ENCODE results near the gene NRG2.

NRG2 gene

DNA sequence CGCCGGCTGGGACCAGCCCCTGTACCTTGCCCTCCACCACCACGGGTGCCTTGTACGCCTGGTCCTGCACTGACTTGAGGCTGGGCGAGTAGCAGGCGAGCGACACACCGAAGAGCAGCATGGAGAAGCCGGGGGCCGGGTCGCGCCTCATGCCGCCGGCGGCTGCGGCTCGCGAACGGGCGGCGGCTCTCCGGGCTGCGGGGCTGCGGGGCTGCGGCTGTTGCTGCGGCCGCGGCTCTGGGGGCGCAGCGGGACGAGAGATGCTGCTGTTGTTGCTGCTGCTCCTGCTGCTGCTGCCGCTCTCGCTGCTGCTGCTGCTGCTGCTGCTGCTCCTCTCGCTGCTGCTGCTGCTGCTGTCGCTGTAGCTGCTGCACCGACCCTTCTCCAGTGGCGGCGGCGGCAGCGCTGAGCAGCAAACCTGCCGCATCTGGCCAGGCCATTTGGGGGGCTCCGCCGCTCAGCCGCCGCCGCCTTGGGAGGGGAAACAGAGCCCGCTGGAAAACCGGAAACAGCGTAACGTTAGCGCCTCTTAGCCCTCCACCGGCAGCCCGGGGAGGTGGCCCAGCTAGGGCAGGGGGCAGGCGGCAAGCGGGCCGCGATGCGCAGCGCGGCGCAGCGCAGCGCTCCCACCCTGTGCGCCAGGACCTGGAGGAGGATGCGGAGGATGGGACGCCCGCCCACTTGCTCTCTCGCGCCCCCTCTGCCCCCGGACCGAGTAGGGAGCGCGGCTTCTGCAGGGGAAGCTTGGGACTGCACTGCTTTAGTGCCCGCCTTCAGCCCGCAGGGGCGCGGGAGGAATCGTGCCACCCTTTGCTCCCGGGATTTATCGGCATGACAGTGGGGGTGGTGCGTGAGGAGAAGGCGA is at the start of gene NRG2:
TSS of gene NRG2 (minus strand) at position 657 of the 865 bp plus-strand sequence.
- peak; percentile 7 to 11 for DNase-seq (ENCODE audit: low read depth in 2 of 2)

DNA sequence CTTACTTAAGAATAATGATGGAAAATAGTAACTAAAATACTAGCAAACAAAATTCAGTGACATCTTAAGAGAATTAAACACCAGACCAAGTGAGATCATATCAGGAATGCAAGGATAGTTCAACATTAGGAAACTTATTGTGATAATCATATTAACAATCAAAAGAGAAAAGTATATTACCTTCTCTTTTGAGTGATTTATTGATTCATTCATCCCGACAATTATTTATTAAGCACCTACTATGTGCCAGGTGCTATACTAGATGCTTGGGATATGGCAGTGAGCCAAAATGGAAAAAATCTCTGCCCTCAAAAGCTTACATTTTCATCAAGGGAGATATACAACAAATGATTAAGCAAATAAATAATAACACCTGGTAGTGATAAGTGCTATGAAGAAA is 47.2 kb upstream of the NRG2 start:
- no peak for DNase-seq (ENCODE audit: low read depth in 2 of 2)

DNA sequence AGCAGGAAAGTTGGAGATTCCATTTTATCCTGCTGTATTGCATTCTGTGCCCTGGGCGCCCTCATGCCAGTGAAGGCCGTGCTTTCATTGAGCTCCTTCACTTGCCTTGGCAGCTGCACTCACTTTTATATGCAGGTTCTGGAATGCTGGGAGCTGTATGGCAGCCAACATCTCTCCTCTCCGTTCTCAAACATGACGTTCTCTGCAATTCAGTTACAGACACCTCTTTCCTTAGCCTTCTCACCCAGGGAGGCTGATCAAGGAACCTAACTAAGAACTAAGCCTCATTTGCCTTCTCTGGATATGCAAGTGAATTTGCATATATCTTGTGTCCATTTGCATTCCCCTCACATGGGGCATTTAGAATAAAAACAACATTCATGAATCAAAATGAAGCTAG is 41.4 kb upstream of the NRG2 start:
- no peak for DNase-seq (ENCODE audit: low read depth in 2 of 2)

DNA sequence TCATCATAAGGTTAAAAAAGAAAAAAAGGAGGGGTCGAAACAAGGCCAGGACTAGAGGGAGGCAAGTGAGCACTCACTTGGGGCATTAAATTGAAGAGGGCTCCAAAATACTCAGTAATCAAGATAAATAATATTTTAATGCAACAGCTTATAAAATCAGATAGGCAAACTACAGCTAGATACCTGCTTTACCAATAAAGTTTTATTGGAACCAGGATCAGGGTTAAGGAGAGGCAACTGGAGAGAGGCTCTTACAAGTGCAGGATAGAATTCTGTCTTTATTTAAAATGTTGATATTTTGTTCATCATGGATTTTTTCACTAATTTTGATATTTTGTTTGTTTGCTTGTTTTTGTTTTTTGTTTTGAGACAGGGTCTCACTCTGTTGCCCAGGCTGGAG is 40.6 kb upstream of the NRG2 start:
- no peak for DNase-seq (ENCODE audit: low read depth in 2 of 2)

DNA sequence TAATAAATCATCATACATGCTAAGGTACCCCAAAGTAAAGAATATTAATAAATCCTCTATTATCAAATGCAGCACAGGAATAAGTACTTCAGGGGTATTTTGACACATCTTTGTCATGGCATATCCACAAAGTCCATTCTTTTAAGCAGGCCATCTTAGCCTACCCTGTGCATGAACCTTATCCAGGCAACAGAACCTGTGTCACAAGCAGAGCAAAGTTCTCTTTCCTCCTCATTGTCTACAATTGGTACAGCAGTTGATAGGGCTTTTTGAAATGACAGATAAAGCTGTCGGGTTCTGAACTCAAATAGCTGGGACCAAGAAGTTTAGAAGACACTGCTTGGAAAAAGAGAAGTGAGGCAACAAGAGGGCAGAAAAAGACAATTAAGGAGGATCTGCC is 40.0 kb upstream of the NRG2 start:
- no peak for DNase-seq (ENCODE audit: low read depth in 2 of 2)

DNA sequence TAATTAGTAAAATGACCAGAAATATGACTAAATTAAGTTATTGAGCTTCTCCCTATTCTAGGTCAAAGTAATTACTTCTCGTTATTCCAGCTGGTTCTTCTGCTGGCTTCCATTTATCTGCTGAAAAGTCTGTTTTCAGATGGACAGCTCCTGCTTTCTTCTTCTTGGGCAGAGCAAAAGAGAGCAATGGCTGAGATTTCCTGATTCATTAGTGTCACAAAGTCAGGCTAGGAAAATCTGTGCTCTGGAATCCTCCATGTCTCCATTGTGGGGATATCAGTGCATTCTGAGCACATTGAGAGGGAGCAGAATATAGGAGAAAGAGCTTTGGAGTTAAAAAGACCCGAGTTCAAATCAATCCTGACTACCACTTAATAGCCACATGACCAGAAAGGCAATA is 33.7 kb upstream of the NRG2 start:
- DNase-seq (ENCODE audit: low read depth in 2 of 2) = no peak

DNA sequence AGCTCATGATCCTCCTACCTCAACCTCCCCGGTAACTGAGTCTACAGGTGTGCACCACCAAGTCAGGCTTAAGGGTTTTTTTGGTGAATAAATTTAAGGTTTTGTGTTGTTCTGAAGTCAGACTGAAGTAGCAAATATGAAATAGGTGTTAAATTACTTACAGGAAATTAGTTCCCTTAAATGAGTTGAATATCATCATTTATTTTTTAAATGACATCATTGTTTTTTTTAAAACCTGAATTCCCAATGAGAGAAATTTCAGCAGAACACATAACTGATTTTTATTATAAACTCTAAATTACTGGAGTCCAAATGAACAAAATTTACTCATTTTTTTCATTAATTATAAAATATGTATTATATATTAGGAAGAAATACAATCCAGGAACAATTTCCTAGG is 33.0 kb upstream of the NRG2 start:
- DNase-seq (ENCODE audit: low read depth in 2 of 2) = no peak

DNA sequence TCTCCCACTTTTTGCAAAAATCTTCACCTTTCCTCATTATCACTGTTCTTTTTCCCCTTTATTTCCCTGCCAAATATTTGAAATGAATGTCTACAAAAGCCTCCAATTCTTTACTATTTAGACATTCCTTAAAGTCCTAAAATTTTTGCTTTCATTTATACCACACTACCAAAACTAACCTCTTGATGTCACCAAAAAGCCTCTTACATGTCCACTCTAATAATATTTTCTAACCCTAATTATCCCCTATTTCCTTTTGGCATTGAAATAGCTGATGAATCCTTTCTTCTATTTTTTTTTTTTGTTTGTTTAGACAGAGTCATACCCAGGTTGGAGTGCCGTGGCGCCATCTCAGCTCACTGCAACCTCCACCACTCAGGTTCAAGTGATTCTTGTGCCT is 32.3 kb upstream of the NRG2 start:
- no peak for DNase-seq (ENCODE audit: low read depth in 2 of 2)

DNA sequence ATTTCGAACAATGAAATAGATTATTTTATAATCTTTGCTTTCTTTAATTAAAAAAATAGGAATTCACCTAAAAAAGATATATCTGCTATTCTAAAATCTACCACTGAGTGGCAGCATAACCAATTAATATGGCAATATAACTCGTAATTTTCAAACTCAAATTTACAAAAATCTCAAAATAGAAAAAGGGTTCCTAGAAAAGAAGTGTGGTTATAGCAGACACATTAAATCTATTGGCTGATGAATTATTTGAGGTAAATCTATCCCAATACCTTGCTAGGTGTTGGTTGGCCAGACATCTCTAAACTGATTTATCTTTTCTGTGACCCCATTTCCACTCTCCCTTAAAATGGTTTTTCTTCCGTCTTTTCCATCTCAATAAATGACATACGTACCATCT is 30.2 kb upstream of the NRG2 start:
- DNase-seq (ENCODE audit: low read depth in 2 of 2) = no peak

DNA sequence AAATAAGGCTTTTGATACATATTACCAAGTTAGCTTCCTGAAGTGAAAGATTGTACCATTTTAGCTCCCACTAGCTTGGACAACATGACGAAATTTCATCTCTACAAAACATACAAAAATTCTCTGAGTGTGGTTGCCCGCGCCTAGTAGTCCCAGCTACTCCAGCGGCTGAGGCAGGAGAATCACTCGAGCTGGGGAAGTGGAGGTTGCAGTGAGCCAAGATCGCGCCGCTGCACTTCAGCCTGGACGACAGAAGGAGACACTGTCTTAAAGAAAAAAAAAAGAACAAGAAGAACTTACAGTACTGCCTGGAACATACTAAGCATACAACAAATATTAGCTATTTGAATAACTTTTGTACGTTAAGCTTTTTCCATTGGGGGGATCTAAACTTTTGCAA is 29.7 kb upstream of the NRG2 start:
- DNase-seq (ENCODE audit: low read depth in 2 of 2) = no peak

DNA sequence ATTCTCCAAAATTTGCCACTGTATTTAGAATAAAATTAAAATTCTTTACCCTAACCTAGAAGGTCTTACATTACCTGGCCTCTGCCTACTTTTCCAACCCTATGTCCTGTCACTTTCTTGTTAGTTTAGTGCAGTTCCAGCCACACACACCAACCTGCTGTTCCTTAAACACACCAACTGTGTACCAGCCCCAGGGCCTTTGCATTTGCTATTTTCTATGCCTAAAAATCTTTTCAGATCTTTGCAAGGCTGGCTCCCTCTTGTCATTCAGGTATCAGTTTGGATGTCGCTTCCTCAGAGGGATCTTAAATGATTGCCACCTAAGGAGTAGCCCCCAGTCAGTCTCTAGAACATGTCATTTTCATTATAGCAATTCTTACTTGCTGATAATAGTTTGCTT is 17.7 kb upstream of the NRG2 start:
- DNase-seq (ENCODE audit: low read depth in 2 of 2) = no peak

DNA sequence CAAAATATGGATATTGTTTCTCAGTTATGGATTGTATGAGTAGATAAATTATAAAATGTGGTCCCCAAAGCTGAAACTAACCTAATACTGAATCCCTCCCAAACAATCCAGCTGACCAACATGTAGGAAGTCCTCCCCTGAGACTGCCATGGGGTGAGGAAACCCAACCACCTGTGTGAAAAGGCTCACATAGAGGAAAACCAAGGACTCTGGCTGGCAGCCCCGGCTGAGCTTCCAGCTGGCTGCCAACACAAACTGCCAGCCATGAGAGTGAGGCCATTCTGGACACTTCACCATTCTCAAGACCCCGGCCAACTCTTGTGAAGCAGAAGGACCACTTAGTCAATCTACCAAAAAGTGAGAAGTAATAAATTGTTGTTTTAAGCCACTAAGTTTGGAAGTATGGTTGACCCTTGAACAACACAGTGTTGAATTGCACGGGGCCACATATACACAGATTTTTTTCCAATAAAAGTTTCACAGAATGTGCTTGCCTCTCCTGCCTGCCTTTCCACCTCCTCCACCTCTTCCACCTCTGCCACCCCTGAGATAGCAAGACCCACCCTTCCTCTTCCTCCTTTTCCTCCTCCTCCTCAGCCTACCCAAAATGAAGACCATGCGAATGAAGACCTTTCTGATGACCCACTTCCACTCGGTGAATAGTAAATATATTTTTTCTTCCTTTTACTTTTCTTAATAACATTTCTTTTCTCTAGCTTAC is 15.3 kb upstream of the NRG2 start:
- no peak for DNase-seq (ENCODE audit: low read depth in 2 of 2)

DNA sequence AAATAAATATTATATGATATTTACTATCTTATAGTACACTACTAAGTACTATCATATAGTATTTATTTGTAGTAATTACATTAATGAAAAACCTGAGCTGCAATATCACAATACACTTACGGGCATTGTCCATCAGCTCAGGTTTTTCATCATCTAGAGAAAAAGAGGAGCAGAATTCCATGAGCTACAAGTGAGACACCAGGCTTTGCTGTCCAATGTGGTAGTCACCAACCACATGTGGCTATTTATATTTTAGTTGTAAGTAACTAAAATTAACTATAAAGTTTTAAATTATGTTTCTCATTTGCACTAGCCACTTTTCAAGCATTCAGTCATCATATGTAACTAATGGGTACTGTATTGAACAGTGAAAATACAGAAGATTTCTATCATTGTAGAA is 13.8 kb upstream of the NRG2 start:
- no peak for DNase-seq (ENCODE audit: low read depth in 2 of 2)

DNA sequence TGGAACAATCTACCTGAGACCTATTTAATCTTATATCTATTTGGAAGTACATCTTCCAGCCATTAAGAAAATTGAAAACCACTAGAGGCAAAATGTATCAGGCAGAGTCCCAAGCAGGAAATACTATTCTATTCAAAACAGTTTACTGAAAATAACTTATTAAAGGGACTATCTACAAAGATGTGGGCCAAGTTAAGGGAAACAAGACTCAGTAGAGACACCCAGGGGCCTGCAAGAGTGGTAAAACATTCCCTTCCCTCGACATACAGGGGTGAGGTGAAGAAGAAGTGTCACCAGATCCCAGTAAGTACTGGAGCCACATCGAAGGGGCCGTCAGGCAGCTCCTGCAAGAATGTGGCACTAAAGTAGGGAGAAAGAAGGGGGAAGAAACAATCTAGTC is 12.1 kb upstream of the NRG2 start:
- no peak for DNase-seq (ENCODE audit: low read depth in 2 of 2)

DNA sequence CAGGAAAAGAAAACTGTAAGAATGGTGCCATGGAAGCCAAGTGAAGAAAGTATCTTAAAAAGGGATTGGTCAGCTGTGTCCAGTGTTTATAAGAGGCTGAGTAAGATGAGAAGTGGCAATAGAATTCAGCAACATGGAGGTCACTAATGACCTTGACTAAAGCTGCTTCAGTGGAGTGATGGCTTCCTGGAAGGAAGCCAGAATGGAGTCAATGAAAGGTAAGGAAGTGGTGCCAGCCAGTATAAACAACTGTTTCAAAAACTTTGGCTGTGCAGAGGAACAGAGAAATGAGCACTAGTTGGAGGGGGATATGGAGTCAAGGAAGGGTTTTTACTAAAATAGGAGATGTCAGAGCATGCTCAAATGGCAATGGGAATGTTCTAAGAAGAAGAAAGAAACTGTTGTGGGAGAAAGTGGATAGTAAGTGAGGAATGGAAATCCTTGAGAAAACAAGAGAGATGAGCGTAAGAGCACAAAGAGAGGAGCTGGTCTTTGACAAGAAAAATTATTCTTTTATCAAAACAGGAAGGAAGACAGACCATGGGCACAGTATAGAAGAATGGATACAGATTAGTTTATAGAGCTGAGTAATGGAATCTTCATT is 11.1 kb upstream of the NRG2 start:
- DNase-seq (ENCODE audit: low read depth in 2 of 2) = no peak

DNA sequence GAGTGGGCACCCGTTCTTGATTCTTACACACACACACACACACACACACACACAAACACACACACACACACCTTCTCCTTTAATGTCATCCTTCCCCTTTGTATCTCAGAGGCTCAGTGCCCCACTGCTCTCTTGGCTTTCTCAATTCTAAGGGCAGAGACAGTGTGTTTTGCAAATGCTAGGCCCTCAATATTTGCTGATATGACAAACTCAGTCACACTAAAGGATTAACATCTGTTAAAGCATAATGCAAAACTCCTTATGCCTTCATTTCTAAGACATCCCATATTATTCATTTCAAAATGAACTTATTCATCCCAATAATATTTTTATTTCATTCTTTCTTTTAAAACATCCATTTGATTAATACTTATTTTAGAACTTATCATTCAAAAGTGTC is 8.9 kb upstream of the NRG2 start:
- DNase-seq (ENCODE audit: low read depth in 2 of 2) = no peak

DNA sequence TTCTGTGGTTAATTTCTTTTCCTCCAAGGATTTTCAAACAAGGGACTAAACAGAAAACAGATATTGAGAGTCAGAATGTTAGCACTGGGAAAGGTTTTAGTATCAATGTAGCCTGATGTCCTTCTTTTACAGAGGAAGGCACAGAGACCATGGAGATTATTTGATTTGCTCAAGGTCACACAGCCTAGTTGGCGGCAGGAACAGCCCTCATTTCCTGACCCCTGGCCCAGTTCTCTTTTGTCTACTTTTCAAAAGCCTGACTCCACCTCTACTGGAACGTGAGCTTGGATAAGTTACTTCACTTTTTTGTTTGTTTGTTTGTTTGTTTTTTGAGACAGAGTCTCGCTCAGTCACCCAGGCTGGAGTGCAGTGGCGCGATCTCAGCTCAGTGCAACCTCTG is 6.6 kb upstream of the NRG2 start:
- DNase-seq (ENCODE audit: low read depth in 2 of 2) = no peak

DNA sequence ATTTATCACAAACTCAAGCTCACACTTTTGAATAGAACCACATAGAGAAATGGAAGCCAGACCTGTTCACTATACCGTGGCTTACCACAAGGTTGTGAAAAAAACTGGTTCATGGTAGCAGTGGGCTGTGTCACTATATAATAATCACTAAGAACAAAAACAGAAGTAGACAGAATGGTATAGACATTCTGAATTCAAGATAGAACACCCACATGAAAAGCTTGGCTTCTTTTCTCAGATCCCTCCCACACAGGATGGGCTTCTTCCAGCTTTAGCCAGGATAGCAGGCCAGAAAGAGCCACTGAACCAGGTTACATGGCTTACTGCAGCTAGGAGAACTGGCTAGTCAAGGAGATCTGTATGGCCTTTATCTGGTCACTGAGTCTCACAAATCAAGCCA is 6.1 kb upstream of the NRG2 start:
- DNase-seq (ENCODE audit: low read depth in 2 of 2) = no peak

DNA sequence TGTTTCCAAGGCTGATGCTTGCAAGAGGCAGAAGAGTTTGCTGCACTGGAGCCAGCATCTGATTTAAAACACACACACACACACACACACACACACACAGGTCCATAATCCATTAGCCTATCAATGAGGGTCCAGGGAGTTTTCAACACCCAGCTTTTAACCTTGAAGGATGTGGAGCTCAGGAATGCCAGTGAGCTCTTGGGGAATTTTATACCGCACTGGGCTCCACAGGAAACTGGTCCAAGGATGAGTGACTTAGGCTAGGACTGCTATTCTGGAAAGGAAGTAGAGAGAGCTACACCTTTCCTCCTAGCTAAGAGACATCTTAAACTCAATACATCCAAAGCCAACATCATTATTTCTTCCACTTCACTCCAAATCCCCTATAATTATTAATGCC is 942 bp upstream of the NRG2 start:
- DNase-seq (ENCODE audit: low read depth in 2 of 2) = no peak

DNA sequence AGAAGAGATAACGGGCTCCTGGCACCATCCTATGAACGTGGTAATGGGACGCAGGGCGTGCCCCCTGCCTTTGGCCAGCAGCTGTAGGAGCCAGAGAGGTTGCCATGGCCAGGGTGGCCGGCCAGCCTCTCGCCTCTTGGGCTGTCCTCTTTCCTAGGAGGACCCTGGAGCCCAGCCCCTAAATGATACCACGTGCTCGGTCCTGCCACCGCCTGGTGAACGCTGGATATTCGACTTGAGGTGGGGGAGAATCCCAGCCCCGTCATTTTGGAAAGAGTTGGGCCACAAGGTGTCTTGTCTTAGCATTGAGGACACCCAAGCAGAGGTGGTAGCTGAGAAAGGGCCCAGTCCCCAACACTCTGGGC is 391 bp upstream of the NRG2 start:
- DNase-seq (ENCODE audit: low read depth in 2 of 2) = no peak

DNA sequence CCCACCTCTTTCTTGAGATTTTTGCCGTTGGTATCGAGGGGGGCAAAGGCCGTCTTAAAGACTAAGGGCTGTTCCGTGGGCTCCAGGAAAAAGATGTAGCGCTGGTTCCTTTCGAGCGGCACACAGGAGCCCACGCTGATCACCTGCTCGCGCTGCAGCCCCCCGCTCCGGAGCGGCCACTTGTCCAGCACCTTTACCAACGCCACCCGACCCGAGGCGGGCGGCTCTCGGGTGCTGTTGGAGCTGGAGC is 781 bp downstream of the NRG2 start:
- no peak for DNase-seq (ENCODE audit: low read depth in 2 of 2)

DNA sequence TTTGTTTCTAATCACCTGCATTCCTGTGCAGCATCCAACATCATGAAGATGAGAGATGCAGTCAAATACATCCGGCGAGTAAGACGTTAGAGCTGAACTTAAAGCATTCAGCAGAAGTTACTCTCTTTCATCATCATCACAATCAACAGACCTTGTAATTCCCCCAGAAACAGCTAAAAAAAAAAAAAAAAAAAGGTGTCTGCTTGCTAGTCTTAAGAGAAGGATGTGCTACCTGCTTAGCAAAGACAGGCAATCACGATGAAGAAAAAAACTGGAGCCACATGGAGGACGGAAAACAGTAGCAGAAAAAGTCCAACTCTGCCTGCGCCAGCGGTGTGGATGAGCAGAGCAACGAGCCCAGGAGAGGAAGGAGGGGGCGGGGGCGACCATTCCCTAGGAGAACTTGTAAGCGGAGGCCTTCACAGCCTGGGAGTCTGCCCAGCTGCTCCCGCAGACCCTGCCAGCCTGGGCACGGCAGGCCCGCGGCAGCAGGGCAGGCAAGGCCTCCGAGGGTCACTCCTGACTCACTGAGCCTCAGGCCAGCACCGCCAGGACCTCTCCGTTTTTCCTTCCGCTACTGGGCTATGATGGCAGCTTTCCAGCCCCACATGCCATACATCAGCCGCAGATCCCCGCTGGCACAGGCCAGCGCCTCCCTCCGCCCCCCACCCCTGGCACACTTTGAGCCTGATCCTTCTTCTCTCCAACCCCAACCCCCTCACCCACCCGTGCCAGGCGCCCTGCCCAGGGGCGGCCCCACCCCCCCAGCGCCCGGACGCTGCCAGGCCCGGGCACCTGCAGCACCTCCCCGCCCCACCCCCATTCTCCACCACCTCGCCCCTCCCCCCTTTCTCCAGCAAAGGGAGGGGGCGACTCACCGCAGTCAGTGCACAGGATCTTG is 1.4 kb downstream of the NRG2 start:
- DNase-seq (ENCODE audit: low read depth in 2 of 2) = no peak

Measured in activated CD8-positive, alpha-beta memory T cell treated with anti-CD3 and anti-CD28 coated beads for 4 hours (primary cell).